G401.6 (cell line): Measurements from ENCODE around the gene ZNF674.
"Not testable (repeated sequence)": the region's sequence is repeated elsewhere in the genome, so short reads cannot be mapped to it uniquely, and the experiment has no call there.

Source experiments
- FAIRE-seq: peaks from 2 replicates; lab custom pipeline; 2012; peaks lifted over from hg19 to GRCh38; lab: Jason Lieb, UNC

The ZNF674 gene

DNA sequence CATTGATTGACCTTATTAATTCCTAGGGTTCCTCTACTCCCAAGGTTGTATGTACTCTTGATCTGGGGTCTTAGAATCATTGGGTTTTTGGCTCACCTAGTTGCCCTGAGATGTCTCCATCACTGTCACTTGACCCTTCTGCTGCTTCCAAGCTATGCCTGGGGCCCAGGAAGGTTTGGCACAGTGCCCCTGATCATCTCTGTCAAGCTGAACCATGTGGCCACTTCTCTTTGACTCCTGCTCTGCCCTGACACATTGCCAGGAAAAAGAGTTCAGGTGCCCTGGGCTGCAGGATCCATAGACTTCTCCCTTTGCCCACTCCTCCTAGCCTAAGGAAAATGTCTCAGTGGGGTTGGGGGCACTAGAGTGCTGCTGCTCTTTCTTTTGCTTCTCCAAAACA lies 24.4 kb upstream of the ZNF674 start:
- no peak for FAIRE-seq

DNA sequence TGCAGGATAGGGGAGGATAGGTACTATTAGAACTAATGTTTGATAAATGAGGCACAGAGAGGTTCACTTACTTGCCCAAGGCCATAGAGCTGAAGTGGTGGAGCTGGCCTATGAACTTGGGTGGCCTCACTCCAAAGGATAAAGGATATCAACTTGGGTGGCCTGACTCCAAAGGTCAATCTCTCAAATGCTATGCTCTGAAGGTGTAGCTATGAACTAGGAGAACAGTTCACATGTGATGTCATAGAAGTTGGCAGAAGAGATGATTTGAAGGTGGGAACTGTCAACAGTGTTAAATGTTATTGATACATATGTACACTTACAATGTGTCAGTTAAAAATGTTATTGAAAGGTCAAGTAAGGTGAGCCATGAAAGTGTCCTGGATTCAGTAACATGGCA lies 22.2 kb upstream of the ZNF674 start:
- FAIRE-seq, result no peak

DNA sequence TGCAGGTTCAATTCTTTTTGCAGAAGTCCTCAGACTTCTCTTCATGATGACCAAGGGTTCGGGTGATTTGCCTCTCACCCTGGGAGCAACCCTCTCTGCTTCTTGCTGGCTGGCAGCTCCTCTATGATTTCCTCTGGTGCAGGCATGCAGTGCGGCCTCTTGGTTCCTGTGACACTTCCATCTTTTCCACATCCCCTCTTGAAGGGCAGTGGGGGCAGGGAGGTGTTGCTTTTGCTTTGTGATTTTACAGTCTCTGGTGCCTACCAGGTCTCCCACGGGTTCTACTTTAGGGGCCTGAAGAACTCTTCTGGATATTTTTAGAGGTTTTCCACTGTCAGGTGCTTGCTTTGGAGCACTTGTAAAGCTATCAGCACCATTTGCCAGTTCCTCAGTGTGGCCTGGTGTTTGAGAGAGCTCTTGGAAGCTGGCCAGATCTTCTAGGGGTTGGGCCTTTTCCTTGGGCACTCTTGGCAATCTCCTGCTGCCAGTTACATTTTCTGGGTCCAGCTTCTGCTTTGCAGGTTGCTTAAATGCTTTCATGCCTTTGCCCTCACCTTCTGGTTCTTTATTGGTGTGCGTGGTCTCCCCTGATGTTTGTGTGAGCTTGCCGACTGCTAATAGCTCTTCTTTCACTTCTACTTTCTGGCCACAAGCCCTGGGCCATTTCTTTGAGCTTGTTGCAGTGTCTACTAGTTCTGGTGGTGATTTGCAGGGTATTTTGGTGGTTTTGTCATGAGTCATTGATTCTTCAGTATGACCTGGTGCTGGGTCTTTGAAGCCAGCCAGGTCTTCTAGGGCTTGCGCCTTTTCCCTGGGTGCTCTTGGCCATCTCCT lies 16.8 kb upstream of the ZNF674 start:
- no peak for FAIRE-seq

DNA sequence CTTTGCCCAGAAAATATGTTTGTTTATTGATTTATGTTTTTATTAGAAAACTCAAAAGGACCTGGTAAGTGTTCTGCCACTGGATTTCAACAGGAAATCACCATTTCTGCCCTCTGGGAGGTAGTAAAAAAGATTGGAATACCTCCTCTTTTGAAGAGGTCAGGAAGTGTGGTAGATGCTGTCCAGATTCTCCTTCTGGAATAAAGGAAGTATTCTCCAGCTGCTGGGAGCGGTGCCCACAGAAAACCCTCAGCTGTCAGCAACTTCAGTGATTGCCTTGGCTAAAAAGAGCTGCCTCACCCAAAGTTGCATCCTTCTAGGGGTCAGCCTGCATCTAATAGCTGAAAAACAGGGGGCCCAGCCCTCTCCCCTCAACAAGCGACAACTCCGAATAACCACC lies 13.8 kb upstream of the ZNF674 start:
- no peak for FAIRE-seq

DNA sequence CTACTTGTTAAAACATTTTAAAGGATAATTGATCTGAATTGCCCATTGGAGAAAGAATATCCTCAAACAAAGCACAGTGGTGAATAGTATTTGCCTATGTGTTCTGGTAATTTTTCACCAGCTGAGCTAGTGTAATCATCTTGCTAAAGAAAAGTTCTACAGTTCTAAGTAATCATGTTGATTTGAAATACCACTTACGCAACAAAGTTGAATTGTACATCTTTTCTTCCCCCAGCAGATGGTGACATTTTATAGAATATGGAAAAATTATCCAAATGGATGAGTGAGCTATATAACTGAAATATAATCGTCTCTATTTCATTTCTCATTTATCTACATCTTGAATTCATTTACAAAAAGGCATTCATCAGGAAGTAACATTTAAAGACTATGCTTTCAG lies 9.7 kb upstream of the ZNF674 start:
- FAIRE-seq, result peak; percentile 46

DNA sequence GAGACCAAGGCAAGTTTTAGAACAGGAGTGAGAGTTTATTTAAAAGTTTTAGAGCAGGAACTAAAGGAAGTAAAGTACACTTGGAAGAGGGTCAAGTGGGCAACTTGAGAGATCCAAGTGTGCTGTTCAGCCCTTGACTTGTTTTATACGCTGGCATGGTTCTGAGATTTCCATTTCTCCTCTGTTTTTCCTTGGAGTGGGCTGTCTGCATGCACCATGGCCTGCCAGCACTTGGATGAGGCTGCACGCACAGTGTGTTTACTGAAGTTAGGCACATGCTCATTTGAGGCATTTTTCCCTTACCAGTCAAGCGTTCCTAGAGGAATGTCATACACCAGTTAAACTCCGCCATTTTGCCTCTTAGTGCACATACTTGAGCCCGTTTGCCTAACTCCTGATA lies 8.7 kb upstream of the ZNF674 start:
- no peak for FAIRE-seq

DNA sequence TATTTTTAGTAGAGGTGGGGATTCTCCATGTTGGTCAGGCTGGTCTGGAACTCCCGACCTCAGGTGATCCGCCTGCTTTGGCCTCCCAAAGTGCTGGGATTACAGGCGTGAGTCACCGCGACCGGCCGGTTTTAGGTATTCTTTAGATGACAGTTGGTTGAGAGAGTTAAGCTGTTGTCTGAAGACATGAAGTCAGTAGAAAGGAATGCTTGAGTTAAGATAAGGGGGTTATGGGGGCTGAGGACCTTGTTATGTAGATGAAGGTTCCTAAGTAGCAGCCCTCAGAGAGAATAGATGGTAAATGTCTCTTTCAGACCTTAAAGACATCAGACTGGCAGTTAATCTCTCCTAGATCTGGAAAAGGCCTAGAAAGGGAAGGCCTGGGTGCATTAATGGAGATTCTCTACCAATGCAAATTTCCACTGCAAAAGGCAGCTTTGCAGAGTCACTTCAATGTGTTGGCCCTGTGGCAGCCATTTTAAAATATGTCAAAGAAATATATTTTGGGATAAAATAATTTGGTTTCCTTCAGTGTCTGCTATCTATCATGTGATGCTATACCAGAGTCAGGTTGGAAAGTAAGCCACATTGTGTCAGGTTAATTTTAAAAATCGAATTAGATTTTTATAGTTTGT lies 6.4 kb upstream of the ZNF674 start:
- no peak for FAIRE-seq

DNA sequence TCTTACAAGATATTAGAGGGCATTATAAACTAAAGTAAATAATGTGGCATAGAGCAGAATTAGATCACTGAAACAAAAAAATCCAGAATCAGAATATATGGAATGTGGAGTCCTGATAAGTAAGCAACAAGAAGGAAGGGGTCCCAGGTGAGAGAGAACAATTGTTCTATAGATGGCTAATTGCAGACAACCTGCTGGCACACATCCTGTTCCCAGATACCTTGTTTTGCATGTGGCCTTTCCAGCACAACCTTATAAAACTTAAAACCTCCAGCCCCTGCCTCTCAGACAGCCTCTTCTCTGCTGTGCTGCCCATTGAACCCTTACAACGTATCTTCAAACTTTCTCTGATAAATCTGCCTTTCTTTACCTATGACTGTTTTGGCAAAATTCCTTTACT lies 4.7 kb upstream of the ZNF674 start:
- no peak for FAIRE-seq

DNA sequence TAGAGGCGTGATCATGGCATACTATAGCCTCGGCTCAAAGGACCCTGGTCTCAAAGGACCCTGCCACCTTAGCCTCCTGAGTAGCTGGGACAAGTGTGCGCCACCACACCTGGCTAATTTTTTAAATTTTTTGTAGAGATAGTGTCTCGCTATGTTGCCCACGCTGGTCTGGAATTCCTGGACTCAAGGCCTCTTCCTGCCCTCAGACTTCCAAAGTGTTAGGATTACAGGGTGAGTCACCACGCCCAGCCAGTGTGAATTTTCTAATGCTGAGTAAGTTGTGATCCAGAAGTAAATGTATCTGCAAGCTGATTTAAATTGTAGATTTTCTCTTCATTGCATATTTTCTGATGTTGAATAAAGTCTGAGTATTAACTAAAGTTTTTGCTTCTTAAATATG lies 2.6 kb upstream of the ZNF674 start:
- FAIRE-seq, result no peak

DNA sequence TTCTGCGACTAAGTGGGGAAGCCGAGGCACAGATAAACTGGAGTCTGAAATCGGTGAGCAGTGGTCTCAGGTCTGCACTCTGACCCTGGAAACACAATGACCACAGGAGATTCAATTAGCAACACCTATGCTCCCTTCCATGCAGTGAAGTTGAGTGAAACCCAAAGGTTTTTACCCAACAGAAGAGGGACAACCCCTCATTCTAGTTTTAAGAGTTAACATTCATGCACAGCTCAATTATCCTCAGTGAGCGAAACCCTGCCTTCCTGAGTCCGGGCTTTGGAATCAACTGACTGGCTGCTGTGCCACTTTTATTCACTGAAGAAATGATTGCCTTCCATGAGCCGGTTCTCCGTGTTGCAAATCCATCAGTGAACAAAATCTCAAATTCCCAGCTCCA lies 694 bp downstream of the ZNF674 start:
- FAIRE-seq, result not testable (repeated sequence)

DNA sequence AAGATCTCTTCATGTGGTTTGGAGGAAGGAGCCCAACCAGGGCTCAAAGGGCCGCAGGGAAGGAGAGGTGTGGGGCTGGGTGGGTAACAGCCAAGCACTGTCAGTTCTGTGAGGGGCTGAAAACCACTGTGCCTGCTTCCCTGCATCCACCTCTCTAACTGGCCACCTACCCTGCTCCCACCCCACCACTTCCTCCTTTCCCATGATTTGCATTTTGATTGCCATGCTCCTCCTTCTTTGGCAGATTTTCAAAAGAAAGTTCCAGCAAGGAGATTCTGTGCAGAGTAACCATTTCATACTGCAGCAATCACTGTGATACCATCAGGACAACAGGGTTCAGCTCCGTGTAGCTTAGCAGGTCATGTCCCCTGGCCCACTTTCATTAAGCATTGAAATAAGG lies 1.8 kb downstream of the ZNF674 start:
- no peak for FAIRE-seq

DNA sequence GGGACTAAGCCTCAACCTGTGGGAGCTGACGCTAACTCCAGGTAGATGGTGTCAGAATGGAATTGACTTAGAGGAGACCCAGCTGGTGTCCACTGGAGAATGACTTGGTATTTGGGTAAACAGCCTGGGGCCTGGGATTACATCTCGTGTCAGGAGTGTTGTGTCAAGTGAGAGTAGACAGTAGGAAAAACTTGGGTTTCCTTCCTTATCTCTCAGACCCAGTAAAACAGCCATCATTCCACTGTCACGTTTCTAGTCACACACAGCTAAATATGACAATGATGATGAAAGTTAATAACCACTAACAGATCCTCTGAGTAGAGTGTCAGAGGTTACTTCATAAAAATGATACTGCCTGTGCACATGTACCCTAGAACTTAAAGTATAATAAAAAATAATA lies 13.8 kb downstream of the ZNF674 start:
- FAIRE-seq, result no peak

DNA sequence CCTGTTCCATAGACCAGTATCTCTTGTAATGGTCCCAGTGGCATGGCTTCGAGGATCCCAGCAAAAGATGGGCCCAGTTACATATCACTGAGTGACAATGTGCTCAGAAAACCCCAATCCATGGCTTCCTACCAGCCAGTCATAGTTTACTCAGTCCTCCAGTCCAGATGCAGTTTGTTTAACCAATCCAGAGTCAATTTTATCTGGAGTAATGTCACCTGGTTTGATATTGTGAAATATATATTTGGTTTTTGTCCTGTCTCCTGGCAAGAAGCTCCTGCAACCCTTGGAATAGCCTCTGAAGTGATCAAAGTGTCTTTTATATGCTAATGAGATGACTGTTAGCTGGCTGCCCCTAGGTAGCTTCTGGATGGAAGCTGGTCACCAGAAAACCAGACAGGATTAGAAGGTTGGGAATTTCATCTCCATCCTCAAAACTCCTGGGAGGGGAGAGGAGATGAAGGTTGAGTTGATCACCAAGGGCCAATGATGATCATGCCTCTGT lies 14.8 kb downstream of the ZNF674 start:
- not testable (repeated sequence) for FAIRE-seq

DNA sequence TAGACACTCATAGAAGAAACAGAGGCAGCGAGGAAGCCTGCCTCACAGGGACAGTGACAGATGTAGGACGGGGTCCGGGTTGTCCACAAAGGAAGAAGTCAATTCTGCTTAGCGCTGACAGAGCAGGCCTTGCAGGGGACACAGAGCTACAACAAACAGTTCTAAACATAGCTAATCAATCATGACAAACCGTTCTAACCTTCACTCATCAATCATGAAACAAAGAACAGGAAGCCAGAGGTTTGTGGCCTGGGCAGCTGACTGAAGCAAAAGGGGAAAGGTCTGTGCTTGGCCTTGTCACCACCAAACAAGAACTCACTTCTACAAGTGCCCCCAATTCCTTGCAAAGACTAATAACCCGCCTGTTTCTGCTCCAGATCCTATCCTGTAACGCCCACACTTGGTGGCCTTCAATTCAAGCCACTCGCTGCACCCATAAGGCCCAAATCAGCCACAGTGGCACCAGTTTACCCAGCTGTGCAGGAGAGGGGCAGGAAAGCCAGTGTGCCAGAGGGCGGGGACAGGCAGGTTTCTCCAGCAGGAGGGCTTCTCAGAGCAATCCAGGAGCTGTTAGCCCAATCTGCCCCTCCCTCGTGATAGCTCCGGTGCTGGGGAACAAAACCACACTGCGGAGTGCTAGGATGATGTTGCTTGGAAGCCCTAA lies 15.3 kb downstream of the ZNF674 start:
- not testable (repeated sequence) for FAIRE-seq

DNA sequence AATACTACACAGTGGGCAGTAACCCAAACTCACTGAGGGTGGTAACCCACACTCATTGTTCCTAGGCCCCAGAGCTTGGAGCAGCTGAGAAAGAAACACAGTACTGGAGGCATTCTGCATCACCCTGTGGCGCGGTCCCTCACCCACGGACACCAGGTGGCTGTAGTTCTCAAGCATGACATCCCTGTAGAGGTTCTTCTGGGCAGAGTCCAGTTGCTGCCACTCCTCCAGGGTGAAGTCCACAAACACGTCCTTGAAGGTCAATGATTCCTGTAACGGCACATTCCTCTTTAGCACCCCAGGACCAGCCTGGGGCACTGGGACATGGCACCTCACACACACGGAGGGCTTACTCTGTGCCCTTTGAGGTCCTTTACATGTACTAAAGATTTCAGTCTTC lies 16.6 kb downstream of the ZNF674 start:
- FAIRE-seq, result not testable (repeated sequence)

DNA sequence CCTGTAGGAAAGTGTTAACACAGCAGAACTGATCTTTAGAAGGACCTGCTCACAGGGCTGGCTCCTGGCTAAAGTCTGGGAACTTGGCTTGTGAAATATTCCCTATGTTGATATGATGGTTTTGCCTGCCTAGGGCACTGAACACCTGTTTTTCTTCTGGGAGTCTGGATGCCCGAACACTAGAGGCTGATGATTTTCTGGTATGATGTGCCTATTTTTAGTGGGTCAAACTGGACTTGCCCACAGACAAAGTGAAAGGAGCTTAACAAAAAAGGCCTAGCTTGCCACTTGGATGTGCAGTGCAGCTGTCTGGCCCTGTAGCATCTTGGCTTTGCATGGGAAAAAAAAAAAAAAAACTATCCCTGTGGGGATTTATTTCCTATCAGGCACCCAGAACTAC lies 39.1 kb downstream of the ZNF674 start:
- no peak for FAIRE-seq

DNA sequence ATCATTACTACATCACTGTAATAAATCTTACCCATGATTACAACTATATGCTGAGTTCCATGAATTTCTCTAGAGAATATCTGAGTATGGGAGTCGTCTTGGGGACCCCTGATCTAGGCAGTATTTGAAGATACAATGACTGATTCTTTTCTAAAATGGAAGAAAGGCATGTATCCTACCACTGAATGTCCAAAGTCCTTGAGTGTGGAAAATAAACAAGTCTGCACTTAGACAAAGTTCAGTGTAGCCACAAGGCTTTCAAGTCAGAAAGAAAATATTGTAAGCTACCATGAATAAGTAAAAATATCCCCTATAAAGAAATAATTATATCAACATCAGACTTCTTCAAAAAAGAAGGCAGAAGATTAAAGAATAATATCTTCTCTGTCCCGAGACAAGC lies 42.4 kb downstream of the ZNF674 start:
- no peak for FAIRE-seq

DNA sequence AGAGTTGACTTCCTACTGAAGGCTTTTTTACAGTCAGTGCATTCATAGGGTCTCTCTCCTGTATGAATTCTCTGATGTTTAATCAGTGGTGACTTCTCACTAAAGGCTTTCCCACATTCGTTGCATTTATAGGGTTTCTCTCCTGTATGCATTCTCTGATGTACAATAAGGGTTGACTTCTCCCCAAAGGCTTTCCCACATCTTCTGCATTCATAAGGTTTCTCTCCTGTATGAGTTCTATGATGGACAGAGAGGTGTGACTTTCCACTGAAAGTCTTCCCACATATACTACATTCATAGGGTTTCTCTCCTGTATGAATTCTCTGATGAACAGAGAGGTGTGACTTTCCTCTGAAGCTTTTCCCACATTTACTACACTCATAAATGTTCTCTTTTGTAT lies 45.2 kb downstream of the ZNF674 start:
- FAIRE-seq, result no peak

DNA sequence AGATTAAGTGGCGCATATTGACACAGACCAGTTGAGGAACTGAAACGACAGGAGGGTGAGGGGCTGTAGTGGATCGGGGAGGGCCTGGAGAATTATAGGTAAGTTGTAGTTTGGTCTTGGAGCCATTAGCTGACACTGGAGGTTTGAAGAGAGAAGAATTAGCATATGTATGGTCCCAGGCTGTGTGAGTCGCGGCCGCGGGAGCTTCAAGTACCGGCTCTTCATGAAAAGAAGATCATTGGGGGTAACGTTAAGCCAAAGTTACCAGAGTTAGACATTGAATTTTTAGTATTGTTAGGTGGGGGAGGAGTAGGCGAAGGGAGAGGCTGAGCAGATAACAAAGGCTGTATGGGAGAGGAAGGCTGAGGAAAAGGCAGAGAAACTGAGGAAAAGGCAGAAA lies 56.5 kb downstream of the ZNF674 start:
- FAIRE-seq, result no peak

DNA sequence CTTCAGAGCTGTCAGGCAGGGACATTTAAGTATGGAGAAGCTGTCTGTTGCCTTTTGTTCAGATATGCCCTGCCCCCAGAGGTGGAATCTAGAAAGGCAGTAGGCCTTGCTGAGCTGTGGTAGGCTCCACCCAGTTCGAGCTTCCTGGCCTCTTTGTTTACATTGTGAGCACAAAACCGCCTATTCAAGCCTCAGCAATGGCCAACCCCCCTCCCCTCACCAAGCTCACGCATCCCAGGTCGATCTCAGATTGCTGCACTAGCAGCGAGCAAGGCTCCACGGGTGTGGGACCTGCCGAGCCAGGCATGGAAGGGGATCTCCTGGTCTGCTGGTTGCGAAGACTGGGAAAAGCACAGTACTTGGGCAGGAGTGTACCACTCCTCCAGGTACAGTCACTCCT lies 59.3 kb downstream of the ZNF674 start:
- FAIRE-seq, result no peak

DNA sequence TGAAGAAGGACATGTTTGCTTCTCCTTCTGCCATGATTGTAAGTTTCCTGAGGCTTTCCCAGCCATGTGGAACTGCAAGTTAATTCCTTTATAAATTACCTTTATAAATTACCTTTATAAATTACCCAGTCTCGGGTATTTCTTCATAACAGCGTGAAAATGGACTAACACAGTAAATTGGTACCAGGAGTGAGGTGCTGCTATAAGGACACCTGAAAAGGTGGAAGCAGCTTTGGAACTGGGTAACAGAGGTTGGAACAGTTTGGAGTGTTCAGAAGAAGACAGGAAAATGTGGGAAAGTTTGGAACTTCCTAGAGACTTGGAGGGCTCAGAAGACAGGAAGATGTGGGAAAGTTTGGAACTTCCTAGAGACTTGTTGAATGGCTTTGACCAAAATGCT lies 66.6 kb downstream of the ZNF674 start:
- FAIRE-seq, result not testable (repeated sequence)

DNA sequence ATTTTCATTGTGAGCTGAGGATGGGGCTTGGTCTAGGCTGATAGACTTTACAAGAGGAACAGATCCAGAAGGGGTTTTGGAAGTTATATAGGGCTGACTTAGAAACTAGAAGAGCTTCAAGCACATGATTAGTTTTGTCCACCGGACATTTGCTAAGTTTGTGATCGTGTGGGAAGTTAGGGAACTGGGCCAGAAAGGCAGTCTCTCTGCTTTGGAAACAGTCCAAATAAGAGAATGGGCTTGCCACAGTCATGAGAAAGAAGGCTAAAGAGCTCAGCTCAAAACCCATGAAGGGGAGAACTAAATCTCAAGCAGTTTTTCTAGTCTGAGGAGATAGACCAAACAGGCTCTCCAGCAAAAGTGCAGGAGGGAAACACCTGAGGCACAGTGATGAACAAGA lies 67.8 kb downstream of the ZNF674 start:
- no peak for FAIRE-seq

DNA sequence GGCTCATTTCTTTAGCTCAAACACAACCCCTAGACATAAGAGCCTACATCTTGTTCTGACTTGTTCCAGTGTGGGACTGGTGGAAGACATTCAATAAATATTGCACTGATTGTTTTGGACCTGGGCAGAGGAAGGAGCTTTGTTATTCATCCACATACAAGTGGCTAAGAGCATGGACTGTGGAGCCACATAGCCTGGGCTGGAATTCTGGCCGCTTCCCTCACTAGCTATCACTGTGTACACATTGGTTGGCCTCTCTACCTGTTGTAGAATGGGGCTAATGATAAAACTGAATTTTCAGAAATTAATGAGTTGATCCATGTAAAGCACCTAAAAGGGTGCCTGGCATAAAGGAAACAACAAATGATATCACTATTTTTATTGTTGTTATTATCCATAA lies 80.0 kb downstream of the ZNF674 start:
- FAIRE-seq, result no peak
